NCI-H82 treated with DMSO at 0.1 percent for 48 hours (cell line): ENCODE results near the gene CPVL.

ENCODE experiments used
- DNase-seq: peaks from one replicate; lab custom pipeline; 2025; ENCODE audit not compliant: unreplicated experiment; lab: John Stamatoyannopoulos, UW

CPVL gene

GRCh38 chr7:29146057-29146706 is at the start of gene CPVL:
Gene CPVL (minus strand): TSS chr7:29146537. CDS start chr7:29121061, 25,476 bp downstream.
- peak; percentile 31 for DNase-seq

- DNase-seq = peak; percentile 4
These were observed 48.5 kb upstream of the CPVL start, which contains the start of gene CHN2 for GRCh38 chr7:29194594-29195427. Gene CHN2 (plus strand): TSS chr7:29194775.

GRCh38 chr7:29194206-29194593 is 47.9 kb upstream of the CPVL start:
- no peak for DNase-seq

GRCh38 chr7:29193316-29194205 is 47.2 kb upstream of the CPVL start:
- DNase-seq = no peak

GRCh38 chr7:29192811-29193210 is 46.5 kb upstream of the CPVL start:
- DNase-seq = no peak

GRCh38 chr7:29192323-29192722 is 46.0 kb upstream of the CPVL start:
- DNase-seq = no peak

GRCh38 chr7:29190349-29191045 is 44.2 kb upstream of the CPVL start:
- no peak for DNase-seq

- DNase-seq = peak; percentile 75
These were observed 43.4 kb upstream of the CPVL start for GRCh38 chr7:29189743-29190201.

- no peak for DNase-seq
These were observed 39.3 kb upstream of the CPVL start for GRCh38 chr7:29185613-29186012.

- no peak for DNase-seq
These were observed 38.3 kb upstream of the CPVL start for GRCh38 chr7:29184599-29184998.

- DNase-seq = no peak
These were observed 32.8 kb upstream of the CPVL start for GRCh38 chr7:29179115-29179514.

- no peak for DNase-seq
These were observed 31.7 kb upstream of the CPVL start for GRCh38 chr7:29177963-29178600.

GRCh38 chr7:29173458-29173857 is 27.1 kb upstream of the CPVL start:
- no peak for DNase-seq

GRCh38 chr7:29170781-29171180 is 24.4 kb upstream of the CPVL start:
- DNase-seq = no peak

GRCh38 chr7:29167721-29168120 is 21.4 kb upstream of the CPVL start:
- DNase-seq = no peak

GRCh38 chr7:29163854-29164253 is 17.5 kb upstream of the CPVL start:
- no peak for DNase-seq

- DNase-seq = no peak
These were observed 16.2 kb upstream of the CPVL start for GRCh38 chr7:29162577-29162976.

- no peak for DNase-seq
These were observed 14.9 kb upstream of the CPVL start for GRCh38 chr7:29161231-29161630.

- DNase-seq = no peak
These were observed 13.7 kb upstream of the CPVL start for GRCh38 chr7:29160080-29160479.

- DNase-seq = no peak
These were observed 12.6 kb upstream of the CPVL start for GRCh38 chr7:29158795-29159423.
